ENCODE results near the gene CRISP1. TPM values are rescaled to one million over a fixed set of nuclear protein-coding genes. Genes with fewer than 3 reads are reported as not detected.
A peak's percentile ranks its signal among the peaks of the same experiment; 100 is the strongest.

CRISP1 gene
- total and polyA plus RNA-seq, 9 of the 15 experiments (the other 6 are each of a cell fraction or from before 2014, with no cell fraction given): not detected

GRCh38 chr6:49849213-49849907 is 17.0 kb downstream of the CRISP1 start (continued):
- no peak for TF ChIP-seq ZFP30 (CRISPR knock-in tag; IDR thresholded peaks at IDR 0.05; ENCODE audit: borderline replicate concordance)
- no peak for TF ChIP-seq CHCHD3 (CRISPR knock-in tag; IDR thresholded peaks at IDR 0.05)
- TF ChIP-seq NR3C1 (CRISPR knock-in tag; IDR thresholded peaks at IDR 0.05): no peak
- no peak for TF ChIP-seq USF2 (CRISPR knock-in tag; IDR thresholded peaks at IDR 0.05)
- TF ChIP-seq EP300 (IDR thresholded peaks at IDR 0.05; ENCODE audit: low read length): no peak
- no peak for TF ChIP-seq NELFE (IDR thresholded peaks at IDR 0.05; ENCODE audit: insufficient read depth, insufficient read length)
- TF ChIP-seq, protein P1, sequence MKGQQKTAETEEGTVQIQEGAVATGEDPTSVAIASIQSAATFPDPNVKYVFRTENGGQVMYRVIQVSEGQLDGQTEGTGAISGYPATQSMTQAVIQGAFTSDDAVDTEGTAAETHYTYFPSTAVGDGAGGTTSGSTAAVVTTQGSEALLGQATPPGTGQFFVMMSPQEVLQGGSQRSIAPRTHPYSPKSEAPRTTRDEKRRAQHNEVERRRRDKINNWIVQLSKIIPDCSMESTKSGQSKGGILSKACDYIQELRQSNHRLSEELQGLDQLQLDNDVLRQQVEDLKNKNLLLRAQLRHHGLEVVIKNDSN (CRISPR knock-in tag; IDR thresholded peaks at IDR 0.05): no peak
- TF ChIP-seq NFIX (CRISPR knock-in tag; IDR thresholded peaks at IDR 0.05; ENCODE audit: low read depth): no peak
- TF ChIP-seq GABPB2 (CRISPR knock-in tag; conservative IDR thresholded peaks at IDR 0.05): no peak
- no peak for TF ChIP-seq FOXA1 (IDR thresholded peaks at IDR 0.05; ENCODE audit: borderline replicate concordance)
- TF ChIP-seq CC2D1A (IDR thresholded peaks at IDR 0.05): peak; percentile 29; the same call in 1 of the 2 replicates
- no peak for TF ChIP-seq ZBTB12 (CRISPR knock-in tag; IDR thresholded peaks at IDR 0.05)
- TF ChIP-seq ZNF3 (CRISPR knock-in tag; IDR thresholded peaks at IDR 0.05): no peak
- TF ChIP-seq, protein P2, sequence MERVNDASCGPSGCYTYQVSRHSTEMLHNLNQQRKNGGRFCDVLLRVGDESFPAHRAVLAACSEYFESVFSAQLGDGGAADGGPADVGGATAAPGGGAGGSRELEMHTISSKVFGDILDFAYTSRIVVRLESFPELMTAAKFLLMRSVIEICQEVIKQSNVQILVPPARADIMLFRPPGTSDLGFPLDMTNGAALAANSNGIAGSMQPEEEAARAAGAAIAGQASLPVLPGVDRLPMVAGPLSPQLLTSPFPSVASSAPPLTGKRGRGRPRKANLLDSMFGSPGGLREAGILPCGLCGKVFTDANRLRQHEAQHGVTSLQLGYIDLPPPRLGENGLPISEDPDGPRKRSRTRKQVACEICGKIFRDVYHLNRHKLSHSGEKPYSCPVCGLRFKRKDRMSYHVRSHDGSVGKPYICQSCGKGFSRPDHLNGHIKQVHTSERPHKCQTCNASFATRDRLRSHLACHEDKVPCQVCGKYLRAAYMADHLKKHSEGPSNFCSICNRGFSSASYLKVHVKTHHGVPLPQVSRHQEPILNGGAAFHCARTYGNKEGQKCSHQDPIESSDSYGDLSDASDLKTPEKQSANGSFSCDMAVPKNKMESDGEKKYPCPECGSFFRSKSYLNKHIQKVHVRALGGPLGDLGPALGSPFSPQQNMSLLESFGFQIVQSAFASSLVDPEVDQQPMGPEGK (CRISPR knock-in tag; IDR thresholded peaks at IDR 0.05; ENCODE audit: borderline replicate concordance): no peak
- no peak for TF ChIP-seq RBM22 (IDR thresholded peaks at IDR 0.05; ENCODE audit: low read depth, low read length, poor library complexity, severe bottlenecking)
- no peak for TF ChIP-seq E2F3 (CRISPR knock-in tag; IDR thresholded peaks at IDR 0.05)
- no peak for TF ChIP-seq TBL1XR1 (IDR thresholded peaks at IDR 0.05; ENCODE audit: low read length in 2 of 2)
- TF ChIP-seq ID3 (CRISPR knock-in tag; IDR thresholded peaks at IDR 0.05): no peak
- TF ChIP-seq ID3 (tag; IDR thresholded peaks at IDR 0.05): no peak
- no peak for TF ChIP-seq DDX20 (tag; IDR thresholded peaks at IDR 0.05; ENCODE audit: low read depth)
- TF ChIP-seq HDAC6 (IDR thresholded peaks at IDR 0.05; ENCODE audit: low read depth, low read length): no peak
- TF ChIP-seq THRAP3 (IDR thresholded peaks at IDR 0.05; ENCODE audit: borderline replicate concordance): no peak
- TF ChIP-seq ATF7 (IDR thresholded peaks at IDR 0.05): 0 out of 2 replicates have a peak, but pooled peaks have one; percentile 11
- no peak for TF ChIP-seq ELF4 (CRISPR knock-in tag; IDR thresholded peaks at IDR 0.05)

Measured in K562 (cell line).